ENCODE data around the gene UAP1L1.

Gene UAP1L1

DNA sequence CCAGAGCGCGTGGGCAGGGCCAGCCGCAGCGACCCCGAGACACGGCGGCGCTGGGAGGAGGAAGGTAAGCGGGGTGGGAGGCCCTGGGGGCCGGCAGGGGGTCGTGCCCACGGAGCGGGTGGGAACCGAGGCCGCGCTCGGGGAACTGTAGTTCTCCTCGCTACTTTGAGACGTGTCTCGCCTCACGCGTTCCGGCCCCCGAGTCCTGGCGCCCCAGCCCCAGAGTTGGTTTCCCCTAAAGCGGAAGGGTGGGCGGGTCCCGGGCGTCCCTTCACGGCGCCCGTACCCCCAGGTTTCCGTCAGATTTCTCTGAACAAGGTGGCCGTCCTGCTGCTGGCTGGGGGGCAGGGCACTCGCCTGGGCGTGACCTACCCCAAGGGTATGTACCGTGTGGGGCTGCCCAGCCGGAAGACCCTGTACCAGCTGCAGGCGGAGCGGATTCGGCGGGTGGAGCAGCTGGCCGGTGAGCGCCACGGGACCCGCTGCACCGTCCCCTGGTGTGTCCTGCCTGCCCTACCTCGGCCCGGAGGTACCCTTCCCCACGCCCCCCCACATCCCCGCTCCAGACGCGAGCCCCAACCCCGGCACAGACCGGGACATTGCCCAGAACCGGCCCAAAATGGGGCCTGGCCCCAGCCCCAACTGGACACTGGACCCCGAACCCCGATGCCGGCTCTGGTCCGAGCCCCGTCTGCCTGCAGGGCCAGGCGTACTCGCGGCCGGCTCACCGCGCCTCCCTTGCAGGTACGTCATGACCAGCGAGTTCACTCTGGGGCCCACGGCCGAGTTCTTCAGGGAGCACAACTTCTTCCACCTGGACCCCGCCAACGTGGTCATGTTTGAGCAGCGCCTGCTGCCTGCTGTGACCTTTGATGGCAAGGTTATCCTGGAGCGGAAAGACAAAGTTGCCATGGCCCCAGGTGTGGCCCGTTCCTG is 709 bp downstream of the UAP1L1 start:
- peak; percentile 47 for DNase-seq

GRCh38 chr9:137078701-137079400 is 1.5 kb downstream of the UAP1L1 start:
- DNase-seq: no peak

DNA sequence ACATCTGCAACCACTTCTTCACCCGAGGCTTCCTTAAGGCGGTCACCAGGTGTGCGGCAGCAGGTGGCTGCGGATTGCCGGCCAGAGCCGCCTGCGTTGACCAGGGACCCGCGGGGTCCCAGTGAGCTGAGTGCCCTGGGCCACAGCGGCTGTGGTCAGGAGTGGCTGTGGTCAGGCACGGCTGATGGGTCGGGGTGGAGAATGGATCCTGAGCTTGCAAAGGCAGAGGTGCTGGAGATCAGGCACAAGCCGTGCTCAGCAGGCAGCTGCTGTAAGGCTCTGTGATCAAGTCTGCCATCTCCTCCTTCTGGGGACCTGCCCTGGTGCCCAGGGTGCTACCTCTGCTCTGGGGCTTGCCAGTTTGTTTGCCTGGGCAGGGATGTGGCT is 2.1 kb downstream of the UAP1L1 start:
- DNase-seq: no peak

GRCh38 chr9:137080260-137081122 is 3.2 kb downstream of the UAP1L1 start:
- DNase-seq: no peak

GRCh38 chr9:137082222-137082924 is 5.1 kb downstream of the UAP1L1 start:
- DNase-seq: no peak

DNA sequence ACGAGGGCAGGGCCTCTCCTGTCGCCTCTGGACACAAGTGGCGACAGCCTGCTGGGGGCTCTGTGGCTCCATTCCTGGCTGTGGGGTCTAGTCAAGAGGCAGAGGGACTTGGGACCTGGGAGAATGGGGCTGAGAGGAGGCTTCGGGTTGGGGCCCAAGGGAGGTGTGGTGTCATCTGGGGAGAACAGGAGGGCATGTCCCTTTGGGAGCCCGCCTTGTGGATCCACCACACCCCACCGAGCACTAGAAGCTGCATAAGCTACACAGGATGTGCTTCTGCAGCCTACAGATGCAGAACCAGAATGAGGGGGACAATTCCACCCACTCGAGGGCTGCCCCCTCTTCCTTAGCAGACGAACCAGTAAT is 5.6 kb downstream of the UAP1L1 start:
- no peak for DNase-seq

GRCh38 chr9:137083394-137084004 is 6.2 kb downstream of the UAP1L1 start:
- DNase-seq: no peak

- DNase-seq: no peak
These were observed 7.2 kb downstream of the UAP1L1 start for GRCh38 chr9:137084526-137084925.

DNA sequence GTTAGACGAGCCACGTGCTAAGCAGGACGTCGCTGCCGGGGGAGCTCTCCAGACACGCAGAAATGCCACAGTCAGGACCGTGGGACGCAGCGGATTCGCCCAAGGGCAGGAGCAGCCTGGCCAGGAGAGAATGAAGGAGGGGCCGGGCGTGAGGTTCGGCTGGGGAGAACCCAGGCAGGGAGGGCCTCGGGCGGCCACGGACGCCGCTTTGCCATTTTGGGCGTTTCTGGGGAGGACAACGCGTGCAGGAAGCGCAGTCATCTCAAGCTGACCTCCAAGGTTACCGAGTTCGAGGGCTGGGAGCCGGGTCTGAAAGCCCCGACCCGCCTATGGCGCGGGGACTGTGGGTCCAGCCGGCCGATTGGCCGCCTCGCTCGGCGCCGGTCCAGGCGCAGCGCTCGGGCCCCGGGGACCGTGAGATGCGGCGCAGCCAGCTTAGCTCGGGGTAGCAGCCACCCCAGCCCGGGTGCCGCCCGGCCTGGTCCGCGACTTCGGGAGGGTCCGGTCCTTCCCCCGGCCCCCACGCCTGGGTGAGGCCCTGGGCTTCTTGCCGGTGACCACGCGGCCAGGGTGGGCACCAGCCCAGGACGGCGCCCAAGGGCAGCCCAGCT is 8.7 kb downstream of the UAP1L1 start:
- DNase-seq: peak; percentile 34

DNA sequence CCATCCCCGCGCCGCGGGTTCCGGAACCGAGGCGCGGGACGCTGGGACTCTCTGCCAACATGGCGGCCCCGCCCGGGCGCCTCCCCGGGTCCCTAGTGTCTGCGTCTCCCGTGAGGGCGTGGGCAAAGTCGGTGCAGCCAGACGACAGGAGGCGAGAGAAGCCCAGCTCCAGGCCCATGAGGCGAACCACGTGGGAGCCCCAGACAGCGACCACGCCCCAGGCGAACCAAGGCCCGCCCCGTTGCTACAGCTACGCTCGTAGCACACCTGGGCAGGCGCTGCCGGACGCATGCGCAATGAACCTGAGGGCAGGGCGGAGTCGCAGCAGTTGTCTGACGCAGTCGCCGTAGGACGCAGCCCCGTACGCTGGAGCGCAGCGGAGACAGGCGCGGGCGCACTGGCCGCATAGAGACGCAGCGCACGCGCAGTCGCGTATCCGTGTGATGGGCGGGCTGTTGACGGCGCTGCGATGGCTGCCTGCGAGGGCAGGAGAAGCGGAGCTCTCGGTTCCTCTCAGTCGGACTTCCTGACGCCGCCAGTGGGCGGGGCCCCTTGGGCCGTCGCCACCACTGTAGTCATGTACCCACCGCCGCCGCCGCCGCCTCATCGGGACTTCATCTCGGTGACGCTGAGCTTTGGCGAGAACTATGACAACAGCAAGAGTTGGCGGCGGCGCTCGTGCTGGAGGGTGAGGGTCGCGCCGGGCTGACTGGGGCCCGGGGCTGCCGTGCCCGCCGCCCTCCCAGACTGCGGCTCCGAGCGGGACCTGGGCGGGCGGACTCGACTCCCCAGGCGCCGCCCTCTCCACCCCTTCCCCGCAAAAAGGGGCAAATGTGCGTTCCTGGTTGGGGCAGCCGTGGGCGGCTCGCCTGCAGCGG is 9.5 kb downstream of the UAP1L1 start, which contains the start of gene MAN1B1:
MAN1B1 (plus strand) TSS at position 455 of the 878 bp plus-strand sequence; CDS start at position 470, 15 bp downstream.
- DNase-seq: peak; percentile 100

- DNase-seq: no peak
These were observed 10.2 kb downstream of the UAP1L1 start for GRCh38 chr9:137087409-137087925.

DNA sequence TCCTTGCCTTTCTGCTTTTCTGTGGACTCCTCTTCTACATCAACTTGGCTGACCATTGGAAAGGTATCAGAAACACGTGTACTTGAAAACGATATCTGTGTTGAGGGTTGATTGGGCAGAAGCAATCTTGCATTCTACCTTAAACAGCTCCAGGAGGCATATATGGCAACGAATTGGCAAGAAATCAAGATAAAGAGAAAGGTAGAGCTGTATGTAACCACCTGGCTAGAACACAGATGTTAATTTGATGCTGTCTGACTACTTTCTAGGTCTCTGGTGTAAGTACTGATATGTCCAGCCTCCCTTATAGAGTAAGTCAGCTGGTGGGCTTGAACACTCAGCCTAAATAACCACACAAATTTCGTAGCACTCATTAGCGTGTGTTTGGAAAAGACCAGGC is 10.8 kb downstream of the UAP1L1 start:
- no peak for DNase-seq

GRCh38 chr9:137089232-137089947 is 12.1 kb downstream of the UAP1L1 start:
- no peak for DNase-seq

DNA sequence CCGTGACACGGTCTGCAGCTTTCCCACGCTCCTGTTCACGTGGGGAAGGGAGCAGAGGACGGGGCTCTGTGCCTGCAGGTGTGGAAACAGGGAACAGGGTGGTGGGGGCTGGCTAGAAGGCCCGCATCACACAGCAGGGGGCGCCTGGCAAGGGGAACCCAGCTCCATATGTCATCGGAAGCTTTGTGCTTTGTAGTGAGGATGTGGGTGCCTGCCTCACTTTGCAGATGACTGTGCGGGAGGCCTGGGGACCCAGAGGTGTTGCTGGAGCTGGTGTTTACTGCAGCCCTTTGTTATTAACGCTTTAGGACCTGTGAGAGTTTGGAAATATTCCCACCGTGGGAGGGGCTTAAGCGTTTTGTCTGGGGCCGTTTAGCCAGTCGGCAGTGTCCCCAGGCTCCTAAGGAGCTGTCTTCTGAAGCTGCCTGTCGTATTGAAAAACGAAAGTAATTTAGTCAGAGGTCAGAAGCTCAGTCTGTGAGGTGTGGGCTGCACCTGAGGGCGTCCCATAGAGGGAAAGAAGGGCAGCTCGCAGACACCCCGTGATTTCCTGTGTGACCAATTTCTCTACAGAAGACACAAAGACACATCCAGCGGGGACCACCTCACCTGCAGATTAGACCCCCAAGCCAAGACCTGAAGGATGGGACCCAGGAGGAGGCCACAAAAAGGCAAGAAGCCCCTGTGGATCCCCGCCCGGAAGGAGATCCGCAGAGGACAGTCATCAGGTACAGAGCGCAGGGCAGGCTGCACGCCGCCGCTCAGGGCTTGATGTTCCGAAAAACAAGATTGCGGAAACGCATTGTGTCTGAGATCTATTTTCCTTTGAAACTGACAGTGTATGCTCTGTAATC is 18.6 kb downstream of the UAP1L1 start:
- DNase-seq: peak; percentile 81

DNA sequence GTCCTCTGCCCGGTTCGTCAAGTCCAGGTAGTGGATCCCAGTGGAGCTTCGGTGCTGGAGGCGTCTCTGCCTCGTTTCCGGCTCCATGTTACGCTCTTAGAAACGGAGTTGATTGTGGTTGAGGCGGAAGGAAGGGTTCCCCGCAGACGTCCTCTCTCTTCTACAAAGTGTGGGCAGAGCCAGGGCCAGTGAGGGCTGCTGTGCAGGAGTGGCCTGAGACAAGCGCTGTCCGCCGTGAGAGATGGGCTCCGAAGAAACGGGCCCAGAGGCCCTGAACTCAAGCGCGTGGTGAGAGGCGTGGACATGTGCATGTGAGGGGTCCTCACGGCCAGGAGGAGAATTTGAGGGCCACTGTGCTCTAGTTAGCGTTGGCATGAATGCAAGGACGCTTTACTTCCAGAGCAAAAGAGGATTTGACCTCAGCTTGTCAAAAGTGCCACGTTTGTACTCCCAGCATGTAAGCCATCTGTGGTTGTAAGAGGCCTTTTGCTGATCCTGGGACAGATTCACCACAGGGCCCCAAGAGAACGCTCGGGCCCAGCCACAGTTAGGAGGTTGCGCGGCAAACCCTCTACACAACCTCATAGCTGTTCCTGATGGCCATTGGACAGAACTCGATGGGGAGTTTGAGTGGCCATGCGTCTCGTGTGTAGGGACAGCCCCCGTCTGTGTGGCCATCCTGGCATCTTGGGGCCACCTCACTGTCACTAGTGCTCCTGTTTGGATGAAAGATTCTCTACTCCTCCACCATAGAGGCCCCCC is 19.6 kb downstream of the UAP1L1 start:
- DNase-seq: no peak

- no peak for DNase-seq
These were observed 20.6 kb downstream of the UAP1L1 start for GRCh38 chr9:137097761-137098462.

DNA sequence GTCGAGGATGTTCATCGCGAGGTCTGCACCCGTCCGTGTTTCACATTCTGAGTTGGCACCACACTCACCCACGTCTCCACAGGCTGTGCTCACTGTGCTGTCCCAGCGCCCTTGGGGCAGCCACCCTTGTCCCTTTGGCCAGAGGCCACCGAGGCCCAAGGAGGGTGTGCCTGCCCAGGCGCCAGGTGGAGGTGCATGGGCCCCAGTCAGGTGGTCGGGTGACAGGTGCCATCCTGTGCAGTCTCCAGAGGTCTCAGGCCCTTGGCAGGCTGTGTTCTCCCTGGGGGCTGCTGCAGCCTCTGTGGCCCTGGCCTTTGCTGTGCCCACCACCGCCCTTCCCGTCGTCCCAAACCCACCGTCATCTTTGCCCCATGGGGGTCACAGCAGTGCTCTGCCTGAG is 21.9 kb downstream of the UAP1L1 start:
- no peak for DNase-seq
